Adipocyte (in vitro differentiated cells): ENCODE measurements around the gene CRK.
"Not testable (repeated sequence)": the region's sequence is repeated elsewhere in the genome, so short reads cannot be mapped to it uniquely, and the experiment has no call there.

Experiments used
- DNase-seq: peaks from one replicate; pipeline ENCODE4 v3.0.0-alpha.2; 2015; ENCODE audit warnings: low read depth
- H3K27me3 ChIP-seq: replicated peaks from 2 replicates; pipeline ENCODE4 v1.7.0; 2013; ENCODE audit warnings: mild to moderate bottlenecking, low read length, moderate library complexity; ENCODE audit not compliant: control insufficient read depth, insufficient read depth
- H3K36me3 ChIP-seq: 2 replicates; pipeline ENCODE4 v1.7.0; 2013; ENCODE audit warnings: low read length, mild to moderate bottlenecking, moderate library complexity; ENCODE audit not compliant: control insufficient read depth, insufficient read depth, severe bottlenecking
- H3K4me1 ChIP-seq: 2 replicates; pipeline ENCODE4 v1.7.0; 2013; ENCODE audit warnings: mild to moderate bottlenecking, low read length, moderate library complexity; ENCODE audit not compliant: control insufficient read depth, insufficient read depth
- H3K4me3 ChIP-seq: 2 replicates; pipeline ENCODE4 v1.7.0; 2013; ENCODE audit warnings: mild to moderate bottlenecking, low read length, moderate library complexity
- H3K9ac ChIP-seq: 2 replicates; pipeline ENCODE4 v1.7.0; 2013; ENCODE audit warnings: mild to moderate bottlenecking, low read length, moderate library complexity
- H3K9me3 ChIP-seq: 2 replicates; pipeline ENCODE4 v1.7.0; 2013; ENCODE audit warnings: mild to moderate bottlenecking, low read length, moderate library complexity; ENCODE audit not compliant: control insufficient read depth

CRK gene

DNA sequence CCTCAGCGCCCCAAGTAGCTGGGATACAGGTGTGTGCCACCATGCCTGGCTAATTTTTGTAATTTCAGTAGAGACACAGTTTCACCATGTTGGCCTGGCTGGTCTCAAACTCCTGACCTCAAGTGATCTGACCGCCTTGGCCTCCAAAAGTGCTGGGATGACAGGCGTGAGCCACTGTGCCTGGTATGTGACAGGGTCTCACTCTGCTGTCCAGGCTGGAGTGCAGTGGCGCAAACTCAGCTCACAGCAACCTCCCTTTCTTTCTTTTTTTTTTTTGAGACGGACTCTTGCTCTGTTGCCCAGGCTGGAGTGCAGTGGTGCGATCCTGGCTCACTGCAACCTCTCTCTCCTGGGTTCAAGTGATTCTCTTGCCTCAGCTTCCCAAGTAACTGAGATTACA is 13.3 kb downstream of the CRK start:
- H3K36me3 ChIP-seq, DNase-seq, H3K27me3 ChIP-seq, H3K4me3 ChIP-seq, H3K9ac ChIP-seq, H3K9me3 ChIP-seq: not testable (repeated sequence)
- H3K4me1 ChIP-seq, result peaks cover 14% of the 10 kb centered on the region

DNA sequence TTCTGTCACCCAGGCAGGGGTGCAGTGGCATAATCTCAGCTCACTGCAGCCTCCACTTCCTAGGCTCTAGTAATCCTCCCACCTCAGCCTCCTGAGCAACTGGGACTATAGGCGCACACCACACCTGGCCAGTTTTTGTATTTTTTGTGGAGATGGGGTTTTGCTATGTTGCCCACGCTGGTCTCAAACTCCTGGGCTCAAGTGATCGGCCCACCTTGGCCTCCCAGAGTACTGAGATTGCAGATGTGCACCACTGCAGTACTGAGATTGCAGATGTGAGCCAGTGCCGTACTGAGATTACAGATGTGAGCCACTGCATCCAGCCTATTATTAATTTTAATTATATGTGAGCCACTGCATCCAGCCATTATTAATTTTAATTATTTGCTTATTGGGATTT is 13.8 kb downstream of the CRK start:
- Histone ChIP-seq H3K9ac (no peak overlapping the region), H3K9me3 (no peaks in the 10 kb centered on the region)

DNA sequence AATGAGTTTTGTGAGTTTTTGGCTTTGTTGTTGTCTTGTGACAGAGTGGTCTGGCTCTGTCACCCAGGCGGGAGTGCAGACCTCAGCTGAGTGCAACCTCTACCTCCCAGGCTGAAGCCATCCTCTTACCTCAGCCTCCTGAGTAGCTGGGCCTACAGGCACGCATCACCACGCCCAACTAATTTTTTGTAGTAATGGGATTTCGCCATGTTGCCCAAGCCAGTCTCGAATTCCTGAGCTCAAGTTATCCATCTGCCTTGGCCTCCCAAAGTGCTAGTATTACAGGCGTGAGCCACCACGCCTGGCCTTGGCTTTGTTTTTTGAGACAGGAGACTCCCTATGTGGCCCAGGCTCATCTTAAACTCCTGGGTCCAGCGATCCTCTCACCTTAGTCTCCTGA is 15.1 kb downstream of the CRK start:
- Histone ChIP-seq H3K4me3 (no peak overlapping the region), H3K4me1 (peaks cover 14% of the 10 kb centered on the region), H3K36me3 (peaks cover 18% of the 10 kb centered on the region), H3K9me3 (no peaks in the 10 kb centered on the region), H3K9ac (no peak overlapping the region), H3K27me3 (no peaks in the 10 kb centered on the region)
- DNase-seq, result no peak

More for the DNA sequence above, 13.8 kb downstream of the CRK start:
- Histone ChIP-seq H3K36me3 (peaks cover 6% of the 10 kb centered on the region), H3K4me3 (no peak overlapping the region), H3K27me3 (no peaks in the 10 kb centered on the region), H3K4me1 (peaks cover 14% of the 10 kb centered on the region)
- no peak for DNase-seq

DNA sequence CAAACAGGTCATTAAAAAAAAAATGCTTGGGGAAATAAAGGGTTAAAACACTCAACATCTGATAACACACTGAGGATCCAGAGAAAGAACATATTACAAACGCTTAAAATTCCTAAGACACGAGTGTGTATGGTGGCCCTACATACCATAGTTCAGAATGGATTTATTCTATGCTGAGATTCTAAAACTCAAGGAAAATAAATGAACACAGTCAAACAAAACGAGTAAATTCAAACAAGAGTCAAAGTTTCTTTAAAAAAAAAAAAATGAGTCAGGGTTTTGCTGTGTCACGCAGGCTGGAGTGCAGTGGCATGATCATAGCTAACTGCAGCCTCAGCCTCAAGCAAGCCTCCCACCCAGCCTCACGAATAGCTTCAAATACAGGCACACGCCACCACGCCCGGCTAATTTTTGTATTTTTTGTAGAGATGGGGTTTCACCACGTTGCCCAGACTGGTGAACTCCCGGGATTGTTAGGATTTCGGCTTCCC is 17.4 kb downstream of the CRK start:
- Histone ChIP-seq H3K4me1 (peaks cover 14% of the 10 kb centered on the region), H3K27me3 (no peaks in the 10 kb centered on the region), H3K36me3 (peaks cover 39% of the 10 kb centered on the region), H3K9me3 (no peaks in the 10 kb centered on the region), H3K4me3 (peak overlapping the region; percentile 28), H3K9ac (peak overlapping the region; percentile 56)
- peak; percentile 68 for DNase-seq

DNA sequence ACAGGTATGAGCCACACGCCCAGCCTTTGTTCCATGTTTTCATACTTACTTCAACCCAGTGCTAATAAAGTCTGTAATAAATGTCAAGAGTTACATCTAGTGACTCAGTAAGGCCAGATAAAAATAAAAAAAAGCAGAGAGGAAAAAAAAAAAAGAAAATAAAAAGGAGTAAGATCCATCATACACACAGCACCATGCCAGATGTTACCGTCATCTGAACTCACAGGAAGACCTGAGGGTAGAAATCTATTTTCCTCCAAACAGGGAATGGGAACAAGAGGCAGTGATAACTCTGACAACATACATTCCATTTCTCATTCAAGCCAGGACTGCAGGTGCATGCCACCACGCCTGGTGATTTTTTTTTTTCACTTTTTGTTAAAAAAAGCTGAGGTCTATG is 20.7 kb downstream of the CRK start:
- no peak overlapping the region for H3K4me3 ChIP-seq
- H3K36me3 ChIP-seq, result peaks cover 44% of the 10 kb centered on the region
- H3K9me3 ChIP-seq, result no peaks in the 10 kb centered on the region
- H3K4me1 ChIP-seq, result peaks cover 26% of the 10 kb centered on the region
- H3K27me3 ChIP-seq, result no peaks in the 10 kb centered on the region
- DNase-seq, result no peak
- H3K9ac ChIP-seq, result no peak overlapping the region

DNA sequence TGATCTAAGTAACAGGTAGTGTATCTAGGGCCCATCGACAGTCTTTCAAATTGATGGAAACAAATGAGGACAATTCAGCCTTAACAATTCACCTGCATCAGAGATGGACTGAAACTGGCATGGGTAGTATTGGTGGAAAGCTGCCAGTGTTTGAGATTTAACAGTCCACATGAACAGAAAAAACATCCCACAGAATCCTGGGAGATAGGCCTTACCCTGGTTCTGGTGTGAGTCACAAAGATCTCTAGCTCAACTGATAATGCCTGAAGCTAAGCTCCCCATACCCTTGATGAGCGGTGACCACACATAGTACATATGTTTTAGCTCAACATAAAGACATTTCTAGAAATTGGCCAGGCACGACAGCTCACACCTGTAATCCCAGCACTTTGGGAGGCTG is 21.9 kb downstream of the CRK start:
- DNase-seq, result no peak
- no peaks in the 10 kb centered on the region for H3K9me3 ChIP-seq
- no peaks in the 10 kb centered on the region for H3K27me3 ChIP-seq
- H3K9ac ChIP-seq, result no peak overlapping the region
- H3K4me1 ChIP-seq, result peaks cover 26% of the 10 kb centered on the region
- peaks cover 48% of the 10 kb centered on the region for H3K36me3 ChIP-seq
- no peak overlapping the region for H3K4me3 ChIP-seq

DNA sequence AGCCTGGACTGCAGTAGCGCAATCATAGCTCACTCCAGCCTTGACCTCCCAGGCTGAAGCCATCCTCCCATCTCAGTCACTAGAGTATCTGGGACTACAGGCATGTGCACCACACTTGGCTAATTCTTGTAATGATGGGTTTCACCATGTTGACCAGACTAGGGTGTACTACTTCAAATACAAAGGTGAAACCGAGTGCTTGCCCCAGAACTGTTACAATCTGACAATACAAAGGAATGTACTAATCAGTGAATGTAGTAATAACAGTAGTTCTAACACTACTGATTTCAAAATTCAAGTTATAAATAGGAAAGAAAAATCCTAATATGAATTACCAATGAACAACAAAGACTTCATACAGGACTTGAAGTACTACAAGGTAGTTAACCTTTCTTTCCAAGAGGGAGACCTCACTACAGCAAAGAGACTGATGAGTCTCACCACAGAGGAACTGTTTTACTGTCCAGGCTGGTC is 24.4 kb downstream of the CRK start:
- Histone ChIP-seq H3K9me3 (no peaks in the 10 kb centered on the region), H3K36me3 (peaks cover 51% of the 10 kb centered on the region), H3K4me1 (peaks cover 12% of the 10 kb centered on the region), H3K4me3 (no peak overlapping the region), H3K9ac (no peak overlapping the region), H3K27me3 (no peaks in the 10 kb centered on the region)
- DNase-seq, result no peak

DNA sequence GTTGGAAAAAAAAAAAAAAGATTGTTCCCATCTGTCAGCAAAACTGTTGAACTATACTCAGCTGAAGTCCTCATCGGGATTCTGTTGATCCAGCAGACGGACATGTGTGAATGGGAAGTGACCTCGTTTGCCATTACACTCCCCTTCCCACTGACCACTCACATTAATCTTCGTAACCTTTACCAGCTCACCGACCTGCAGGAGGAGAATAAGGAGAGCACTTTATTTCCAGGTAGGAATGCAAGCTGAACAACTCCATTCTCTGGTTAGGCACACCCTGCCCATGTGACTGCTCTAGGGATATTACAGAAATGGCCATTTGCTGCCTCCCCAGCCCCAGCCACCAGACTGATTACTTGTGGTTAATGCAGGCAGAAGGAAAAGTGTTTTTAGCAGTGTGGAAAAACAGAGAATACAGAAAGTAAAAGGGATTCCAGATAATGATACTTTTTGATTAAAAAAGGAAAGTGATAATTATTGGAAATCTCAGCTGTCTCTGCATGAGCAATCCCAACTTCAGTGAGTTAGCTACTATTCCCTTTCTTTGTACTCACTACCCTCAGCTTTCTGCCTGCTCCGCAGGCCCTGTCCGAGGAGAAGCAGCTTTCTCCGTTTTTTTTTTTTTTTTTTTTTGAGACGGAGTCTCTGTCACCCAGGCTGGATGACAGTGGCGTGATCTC is 32.4 kb downstream of the CRK start:
- no peak overlapping the region for H3K9ac ChIP-seq
- peaks cover 25% of the 10 kb centered on the region for H3K4me1 ChIP-seq
- DNase-seq, result no peak
- no peaks in the 10 kb centered on the region for H3K27me3 ChIP-seq
- H3K9me3 ChIP-seq, result no peaks in the 10 kb centered on the region
- peaks cover 51% of the 10 kb centered on the region for H3K36me3 ChIP-seq
- peak overlapping the region; percentile 40 for H3K4me3 ChIP-seq

DNA sequence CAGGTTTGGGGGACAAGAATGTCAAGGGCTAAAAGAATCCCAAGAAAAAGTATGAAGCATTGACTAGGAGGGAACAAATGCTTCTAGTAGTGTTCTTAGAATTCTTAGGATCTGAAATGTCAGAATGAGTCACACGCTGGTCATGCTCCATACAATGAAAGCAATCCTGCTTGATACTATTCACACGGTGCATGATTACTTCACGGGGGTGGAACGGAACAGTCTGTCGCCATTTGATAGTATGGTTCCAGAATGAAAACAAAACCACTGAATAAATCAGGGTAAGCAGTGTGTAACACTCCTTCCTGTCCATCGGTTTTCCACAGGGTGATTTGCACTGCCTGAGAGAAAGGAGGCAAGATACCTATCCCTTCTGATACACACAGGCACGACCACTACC is 33.1 kb downstream of the CRK start:
- Histone ChIP-seq H3K36me3 (peaks cover 51% of the 10 kb centered on the region), H3K9ac (no peak overlapping the region), H3K4me3 (peak overlapping the region; percentile 40), H3K9me3 (no peaks in the 10 kb centered on the region), H3K4me1 (peaks cover 25% of the 10 kb centered on the region), H3K27me3 (no peaks in the 10 kb centered on the region)
- peak; percentile 95 for DNase-seq

DNA sequence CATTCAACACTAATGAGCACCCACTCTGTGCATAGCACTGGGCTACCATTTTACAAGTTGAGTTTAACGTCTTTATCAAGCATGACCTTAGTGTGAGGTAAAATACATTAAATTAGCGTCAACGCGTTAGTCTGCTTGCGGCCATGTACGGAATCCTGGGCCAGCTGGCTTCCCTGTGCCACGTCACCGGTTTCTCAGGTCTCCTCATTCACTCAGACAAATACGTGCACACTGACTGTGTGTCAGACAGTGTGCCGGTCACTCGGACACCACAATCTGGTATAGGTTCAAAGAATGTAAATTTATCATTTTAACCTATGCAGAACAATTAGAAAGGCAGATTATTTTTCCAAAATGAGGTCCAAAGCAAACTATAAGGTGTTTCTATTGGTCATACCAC is 34.6 kb downstream of the CRK start:
- H3K27me3 ChIP-seq, result no peaks in the 10 kb centered on the region
- DNase-seq, result no peak
- no peak overlapping the region for H3K4me3 ChIP-seq
- H3K4me1 ChIP-seq, result peaks cover 25% of the 10 kb centered on the region
- H3K9me3 ChIP-seq, result no peaks in the 10 kb centered on the region
- no peak overlapping the region for H3K9ac ChIP-seq
- H3K36me3 ChIP-seq, result peaks cover 49% of the 10 kb centered on the region

DNA sequence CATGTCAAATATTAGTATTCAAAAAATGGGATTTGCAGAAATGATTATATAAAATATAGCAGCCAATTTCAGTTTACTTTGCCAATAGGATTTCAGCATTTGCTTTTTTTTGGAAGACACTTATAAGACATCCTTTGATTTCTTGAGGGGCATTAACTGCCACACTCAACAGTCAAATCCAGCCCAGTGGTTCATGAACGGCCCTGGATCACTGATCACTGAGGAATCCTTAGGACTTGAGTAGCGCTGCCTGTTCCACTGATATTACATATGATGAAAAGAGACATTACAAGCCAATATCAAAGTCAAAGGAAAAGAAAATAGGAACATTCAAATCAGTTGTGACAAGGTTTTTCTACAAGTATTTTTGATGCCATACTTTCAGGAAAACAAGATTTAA is 35.1 kb downstream of the CRK start:
- Histone ChIP-seq H3K4me3 (no peak overlapping the region), H3K9ac (no peak overlapping the region), H3K36me3 (peaks cover 45% of the 10 kb centered on the region), H3K27me3 (no peaks in the 10 kb centered on the region), H3K4me1 (peaks cover 25% of the 10 kb centered on the region), H3K9me3 (no peaks in the 10 kb centered on the region)
- DNase-seq, result no peak

DNA sequence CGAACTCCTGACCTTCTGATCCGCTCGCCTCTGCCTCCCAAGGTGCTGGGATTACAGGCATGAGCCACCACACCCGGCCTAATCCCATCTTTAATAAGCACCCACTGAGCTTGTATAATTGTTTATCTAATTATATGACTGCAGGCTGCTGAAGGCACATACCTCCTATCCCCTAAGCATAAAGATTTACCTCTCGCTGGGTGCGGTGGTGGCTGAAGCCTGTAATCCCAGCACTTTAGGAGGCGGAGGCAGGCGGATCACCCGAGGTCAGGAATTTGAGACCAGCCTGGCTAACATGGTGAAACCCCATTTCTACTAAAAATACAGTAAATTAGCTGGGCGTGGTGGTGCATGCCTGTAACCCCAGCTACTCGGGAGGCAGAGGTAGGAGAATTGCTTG is 35.9 kb downstream of the CRK start:
- no peaks in the 10 kb centered on the region for H3K9me3 ChIP-seq
- peaks cover 37% of the 10 kb centered on the region for H3K36me3 ChIP-seq
- H3K4me3 ChIP-seq, result no peak overlapping the region
- no peaks in the 10 kb centered on the region for H3K27me3 ChIP-seq
- no peak for DNase-seq
- no peak overlapping the region for H3K9ac ChIP-seq
- peaks cover 25% of the 10 kb centered on the region for H3K4me1 ChIP-seq
